GM19468 (cell line): ENCODE data around the gene KNDC1.

Experiments used
- ATAC-seq: cut with Tn5 transposase; IDR thresholded peaks from one replicate; pipeline ENCODE4 v1.9.1; 2021; ENCODE audit warnings: mild to moderate bottlenecking, moderate library complexity, moderate number of reproducible peaks; ENCODE audit not compliant: unreplicated experiment; ENCODE audit errors: extremely low read depth

The KNDC1 gene

GRCh38 chr10:133268532-133268931 is 108.5 kb downstream of the KNDC1 start:
- no peak for ATAC-seq

GRCh38 chr10:133269367-133269766 is 109.3 kb downstream of the KNDC1 start:
- ATAC-seq: no peak

GRCh38 chr10:133270204-133270603 is 110.2 kb downstream of the KNDC1 start:
- ATAC-seq: no peak

- ATAC-seq: no peak
Measured at GRCh38 chr10:133270773-133271297, 110.8 kb downstream of the KNDC1 start.

GRCh38 chr10:133271521-133272300 is 111.7 kb downstream of the KNDC1 start:
- no peak for ATAC-seq

GRCh38 chr10:133272301-133272963 is 112.4 kb downstream of the KNDC1 start:
- no peak for ATAC-seq

GRCh38 chr10:133272964-133273420 is 113.0 kb downstream of the KNDC1 start:
- no peak for ATAC-seq

- no peak for ATAC-seq
Measured at GRCh38 chr10:133273534-133274143, 113.6 kb downstream of the KNDC1 start.

GRCh38 chr10:133274751-133275683 is 115.0 kb downstream of the KNDC1 start:
- peak; percentile 47 for ATAC-seq

- ATAC-seq: no peak
Measured at GRCh38 chr10:133275684-133276092, 115.7 kb downstream of the KNDC1 start.
